ENCODE measurements around the gene UST. TPM values are rescaled to one million over a fixed set of nuclear protein-coding genes. Genes with fewer than 3 reads are reported as not detected.
"Not testable (repeated sequence)": the region's sequence is repeated elsewhere in the genome, so short reads cannot be mapped to it uniquely, and the experiment has no call there.

The UST gene
- total RNA-seq, 2 donors from 2014 or later = 1.1 to 2.7 TPM

GRCh38 chr6:148848915-148849314, 102.1 kb downstream of the UST start:
- H3K9me3 ChIP-seq = no peaks in the 10 kb centered on the region
- no peak overlapping the region for H3K4me3 ChIP-seq
- no peaks in the 10 kb centered on the region for H3K4me1 ChIP-seq
- no peaks in the 10 kb centered on the region for H3K27me3 ChIP-seq
- H3K27ac ChIP-seq = no peak overlapping the region
- H3K9ac ChIP-seq (ENCODE audit: low read depth in 2 of 2, low read length in 2 of 2) = no peak overlapping the region
- DNase-seq = no peak
- no peak for TF ChIP-seq CTCF (IDR thresholded peaks at IDR 0.05)
- no peaks in the 10 kb centered on the region for H3K36me3 ChIP-seq
- intact Hi-C loops (cut with DNase I) = no loop called here

DNA sequence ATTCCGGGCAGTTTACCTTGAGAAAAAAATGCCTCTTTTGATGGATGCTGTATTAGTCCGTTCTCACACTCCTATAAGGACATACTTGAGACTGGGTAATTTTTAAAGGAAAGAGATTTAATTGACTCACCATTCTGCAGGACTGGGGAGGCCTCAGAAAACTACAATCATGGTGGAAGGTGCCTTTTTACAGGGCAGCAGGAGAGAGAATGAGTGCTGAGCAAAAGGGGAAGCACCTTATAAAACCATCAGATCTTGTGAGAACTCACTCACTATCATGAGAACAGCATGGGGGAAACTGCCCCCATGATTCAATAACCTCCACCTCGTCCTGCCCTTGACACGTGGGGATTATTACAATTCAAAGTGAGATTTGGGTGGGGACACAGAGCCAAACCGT, 102.6 kb downstream of the UST start:
- intact Hi-C loops (cut with DNase I); H3K36me3 ChIP-seq; H3K27ac ChIP-seq; H3K27me3 ChIP-seq; DNase-seq; H3K4me1 ChIP-seq; H3K4me3 ChIP-seq; H3K9ac ChIP-seq (ENCODE audit: low read depth in 2 of 2, low read length in 2 of 2); H3K9me3 ChIP-seq: not testable (repeated sequence)

DNA sequence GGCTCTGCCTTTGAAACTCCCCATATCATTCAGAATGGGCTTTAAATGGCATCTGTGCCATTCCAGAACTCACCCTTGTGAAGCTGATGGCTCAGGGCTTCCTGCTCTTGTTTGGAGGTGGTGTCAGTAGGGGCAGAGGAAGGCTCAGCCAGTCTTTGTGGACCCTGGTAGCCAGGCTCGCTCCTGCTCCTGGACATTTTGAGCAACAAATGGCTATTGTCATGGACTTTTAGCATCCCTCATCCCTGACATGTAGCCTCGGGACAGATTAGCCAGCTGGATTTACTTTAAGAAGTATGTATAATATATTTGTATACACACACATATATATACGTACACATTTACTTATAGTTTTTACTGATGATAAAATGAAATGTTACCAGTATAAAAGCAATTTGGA, 104.1 kb downstream of the UST start:
- TF ChIP-seq CTCF (IDR thresholded peaks at IDR 0.05) = no peak
- no peak overlapping the region for H3K4me3 ChIP-seq
- DNase-seq = no peak
- no peaks in the 10 kb centered on the region for H3K4me1 ChIP-seq
- H3K9ac ChIP-seq (ENCODE audit: low read depth in 2 of 2, low read length in 2 of 2) = no peak overlapping the region
- no peak overlapping the region for H3K27ac ChIP-seq
- H3K36me3 ChIP-seq = no peaks in the 10 kb centered on the region
- no peaks in the 10 kb centered on the region for H3K27me3 ChIP-seq
- intact Hi-C loops (cut with DNase I) = no loop called here
- H3K9me3 ChIP-seq = no peaks in the 10 kb centered on the region

DNA sequence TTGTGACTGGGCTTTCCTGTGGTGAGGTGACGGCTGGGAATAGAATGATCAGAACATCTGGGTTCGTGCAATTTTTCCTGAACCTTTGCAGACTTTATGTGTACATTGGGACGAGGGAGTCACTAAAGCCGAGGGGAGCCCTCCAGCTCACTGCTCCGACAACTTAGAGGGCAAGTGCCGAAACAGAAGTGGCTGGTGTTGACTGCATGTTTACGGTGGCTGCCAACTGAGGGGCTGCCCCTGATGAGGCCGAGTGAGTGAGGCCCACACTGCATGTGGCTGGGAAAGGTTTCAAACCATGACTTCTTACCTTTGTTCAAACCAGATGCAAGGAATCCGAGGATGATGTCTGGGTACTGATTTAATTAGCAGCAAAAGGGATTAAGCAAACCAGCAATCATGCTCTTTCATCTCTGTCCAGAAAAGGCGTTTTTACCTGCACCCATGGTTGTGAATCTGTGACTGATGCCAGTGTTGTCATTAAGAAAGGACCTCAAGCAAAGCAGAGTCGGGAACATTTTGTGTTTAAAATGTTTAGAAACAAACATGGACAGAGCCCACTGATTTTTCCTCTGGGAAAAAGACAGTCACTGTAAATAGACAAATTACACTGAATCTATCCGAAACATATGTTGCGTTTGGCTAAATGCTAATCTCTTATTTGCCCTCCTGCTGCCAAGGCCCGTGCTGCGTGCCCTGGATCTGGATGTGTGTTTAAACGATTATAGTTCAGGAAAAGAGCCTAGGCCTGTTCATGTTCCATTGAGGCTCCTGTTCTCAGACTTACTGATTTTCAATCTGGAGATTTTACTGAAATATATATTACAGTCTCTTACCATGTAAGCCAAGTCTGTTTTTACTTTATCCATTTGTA, 105.1 kb downstream of the UST start:
- Histone ChIP-seq H3K27ac (no peak overlapping the region), H3K4me3 (no peak overlapping the region), H3K36me3 (no peaks in the 10 kb centered on the region), H3K9ac (ENCODE audit: low read depth in 2 of 2, low read length in 2 of 2) (no peak overlapping the region), H3K4me1 (no peaks in the 10 kb centered on the region), H3K27me3 (no peaks in the 10 kb centered on the region), H3K9me3 (no peaks in the 10 kb centered on the region)
- intact Hi-C loops (cut with DNase I) = no loop called here
- no peak for TF ChIP-seq CTCF (IDR thresholded peaks at IDR 0.05)
- no peak for DNase-seq

GRCh38 chr6:148852688-148853087, 105.9 kb downstream of the UST start:
- no peak for TF ChIP-seq CTCF (IDR thresholded peaks at IDR 0.05)
- H3K27ac ChIP-seq = no peak overlapping the region
- no peaks in the 10 kb centered on the region for H3K36me3 ChIP-seq
- DNase-seq = no peak
- H3K9me3 ChIP-seq = no peaks in the 10 kb centered on the region
- H3K4me3 ChIP-seq = no peak overlapping the region
- intact Hi-C loops (cut with DNase I) = no loop called here
- H3K9ac ChIP-seq (ENCODE audit: low read depth in 2 of 2, low read length in 2 of 2) = no peak overlapping the region
- no peaks in the 10 kb centered on the region for H3K27me3 ChIP-seq
- H3K4me1 ChIP-seq = no peaks in the 10 kb centered on the region

- intact Hi-C loops (cut with DNase I); H3K36me3 ChIP-seq; H3K27me3 ChIP-seq; H3K4me3 ChIP-seq; DNase-seq; H3K9me3 ChIP-seq; H3K4me1 ChIP-seq; H3K27ac ChIP-seq; H3K9ac ChIP-seq (ENCODE audit: low read depth in 2 of 2, low read length in 2 of 2): not testable (repeated sequence)
These were observed 106.3 kb downstream of the UST start for GRCh38 chr6:148853113-148853512.
